IPS-11a (cell line): Measurements from ENCODE around the gene TCEA3.

Experiments used
- H3K4me3 ChIP-seq: one replicate; pipeline ENCODE4 v1.5.1; 2013; ENCODE audit warnings: low read depth, low read length, control low read depth

TCEA3 gene

DNA sequence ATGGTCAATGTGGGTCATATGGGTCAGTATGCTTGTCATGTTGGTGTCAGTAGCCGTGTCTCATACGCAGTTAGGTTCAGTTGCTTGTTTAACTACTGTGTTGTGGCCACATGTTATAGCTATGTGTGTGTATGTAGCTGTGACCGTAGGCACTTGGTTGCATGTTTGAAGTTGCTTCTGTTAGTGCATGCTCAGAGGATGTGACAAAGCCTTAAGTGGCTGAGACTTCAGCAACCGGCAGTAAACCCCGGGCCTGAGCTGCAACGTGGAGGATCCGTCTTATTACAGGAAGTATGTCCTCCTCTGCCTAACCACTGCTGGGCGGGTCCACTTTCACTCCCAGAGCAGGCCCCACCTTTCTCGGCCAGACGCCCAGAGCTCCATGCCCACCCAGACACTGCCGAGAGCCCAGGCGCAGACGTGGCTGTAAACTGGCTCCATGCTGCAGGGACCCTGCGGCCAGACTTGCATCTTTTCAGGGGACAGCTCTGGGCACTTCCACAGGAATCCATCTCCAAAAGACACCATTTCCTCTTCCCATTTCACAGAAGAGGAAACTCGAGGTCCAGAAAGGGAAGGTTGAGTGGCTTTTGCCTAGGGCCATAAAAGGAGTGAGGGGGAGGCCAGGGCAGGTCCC lies 2.2 kb downstream of the TCEA3 start:
- H3K4me3 ChIP-seq: no peak overlapping the region

DNA sequence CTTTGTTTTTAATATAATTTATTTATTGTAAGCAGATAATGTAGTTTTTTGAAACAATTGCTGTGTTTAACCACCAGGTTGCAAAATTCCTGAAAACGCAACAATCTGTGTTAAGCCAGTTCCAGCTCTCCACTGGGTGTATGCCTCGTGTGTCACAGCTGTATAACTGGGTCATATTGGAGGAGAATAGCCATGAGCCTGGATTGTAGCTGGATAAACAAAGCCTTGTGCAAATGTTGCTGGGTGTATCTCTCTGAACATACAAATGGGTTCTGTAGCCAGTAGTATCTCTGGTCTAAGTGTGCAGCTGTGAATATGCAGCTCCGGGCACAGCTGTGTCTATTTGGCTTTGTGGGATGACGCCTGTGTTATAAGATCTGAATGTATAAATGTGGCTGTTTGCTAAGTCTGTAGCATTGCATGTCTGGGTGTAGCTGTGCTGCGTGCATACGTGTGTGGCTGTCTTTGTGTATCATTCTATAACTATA lies 2.8 kb downstream of the TCEA3 start:
- H3K4me3 ChIP-seq: no peak overlapping the region

DNA sequence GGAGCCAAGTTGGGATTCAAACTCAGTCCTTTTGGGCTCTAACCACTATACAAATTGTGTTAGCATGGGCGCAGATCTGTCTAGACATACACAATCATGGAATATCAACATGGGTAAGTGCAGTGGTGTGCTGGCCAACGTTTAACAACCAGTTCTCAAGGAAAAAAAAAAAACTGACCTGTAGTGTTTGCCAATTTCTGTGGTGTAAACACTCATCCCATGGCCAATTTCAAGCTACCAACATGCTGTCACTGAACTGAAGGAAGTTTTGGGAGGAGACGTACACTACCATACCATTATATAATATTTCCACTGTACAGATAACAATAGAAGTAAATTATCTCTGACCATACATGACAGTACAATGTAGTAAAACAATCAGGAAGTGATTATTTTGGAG lies 3.2 kb downstream of the TCEA3 start:
- H3K4me3 ChIP-seq: no peak overlapping the region

DNA sequence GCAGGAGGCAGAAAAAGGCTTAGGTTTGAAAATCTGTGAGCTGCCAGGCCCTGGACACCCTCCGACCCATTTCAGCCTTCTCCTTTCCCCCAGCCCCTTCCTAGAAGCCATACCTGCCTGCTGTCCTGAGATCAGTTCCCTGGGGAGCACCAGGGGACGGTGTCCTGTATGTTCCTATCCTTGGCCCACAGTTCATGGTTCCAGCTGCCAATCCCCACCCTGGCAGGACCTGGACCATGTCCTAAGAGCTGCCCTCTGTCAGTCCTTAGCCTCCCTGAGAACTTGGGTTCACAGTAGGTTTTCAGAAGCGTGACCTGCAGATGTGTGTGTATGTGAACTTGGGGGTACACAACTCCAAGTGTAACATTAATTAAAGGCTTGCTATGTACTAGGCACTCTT lies 3.8 kb downstream of the TCEA3 start:
- no peak overlapping the region for H3K4me3 ChIP-seq

DNA sequence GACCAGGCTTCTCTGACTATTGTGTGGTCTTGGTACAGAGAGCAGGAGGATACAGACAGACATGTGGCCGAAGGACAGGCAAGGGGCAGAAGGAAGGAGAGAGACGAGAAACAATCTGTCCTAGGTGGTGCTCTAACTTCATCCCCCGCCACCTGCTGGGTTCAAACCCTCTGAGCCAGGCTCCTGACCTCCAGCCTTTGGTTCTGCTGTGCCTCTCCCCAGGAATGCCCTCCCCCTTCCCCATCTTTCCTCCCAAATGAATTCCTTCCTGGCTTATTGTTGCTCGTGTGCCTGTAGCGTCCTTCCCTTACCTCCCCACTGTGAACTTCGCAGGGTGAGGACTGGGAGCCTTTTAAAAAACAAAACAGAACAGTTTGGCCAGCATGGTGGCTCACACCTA lies 5.4 kb downstream of the TCEA3 start:
- no peak overlapping the region for H3K4me3 ChIP-seq

DNA sequence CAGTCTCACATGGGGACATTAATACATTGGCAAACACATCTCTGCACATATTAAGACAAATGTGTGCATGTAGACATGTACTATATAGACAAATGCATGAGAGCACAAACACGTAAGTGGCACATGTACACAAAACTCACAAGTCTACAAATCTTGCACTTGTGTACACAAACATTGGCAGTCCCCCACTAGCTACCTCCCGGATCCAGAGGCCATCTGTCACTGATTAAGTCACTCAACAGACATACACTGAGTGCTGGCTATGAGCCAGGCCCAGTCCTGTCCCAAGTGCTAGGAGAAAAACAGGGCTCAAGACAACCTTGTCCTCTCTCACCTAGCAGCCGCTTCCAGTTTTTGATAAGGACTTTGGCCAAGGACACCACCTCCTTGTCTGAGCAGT lies 7.0 kb downstream of the TCEA3 start:
- H3K4me3 ChIP-seq: no peak overlapping the region

DNA sequence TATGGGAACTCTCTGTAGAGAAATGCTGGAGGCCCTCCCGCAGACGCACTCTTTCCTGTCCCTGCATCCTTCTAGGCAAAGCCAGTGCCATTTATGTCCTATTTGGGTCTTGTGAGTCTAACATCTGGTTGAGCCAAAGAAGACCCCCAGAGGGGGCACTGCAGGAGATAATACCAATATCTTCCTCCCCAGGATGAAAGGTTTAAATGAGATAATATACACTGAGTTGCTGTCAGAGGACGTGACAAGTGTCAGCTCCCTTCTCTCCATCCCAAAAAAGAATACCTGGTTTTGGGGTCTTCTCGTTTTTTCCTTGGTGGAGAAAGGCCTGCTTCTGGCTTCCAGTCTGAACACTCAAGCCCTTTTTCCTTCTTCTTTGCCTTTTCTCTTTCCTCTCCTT lies 7.6 kb downstream of the TCEA3 start:
- H3K4me3 ChIP-seq: no peak overlapping the region

DNA sequence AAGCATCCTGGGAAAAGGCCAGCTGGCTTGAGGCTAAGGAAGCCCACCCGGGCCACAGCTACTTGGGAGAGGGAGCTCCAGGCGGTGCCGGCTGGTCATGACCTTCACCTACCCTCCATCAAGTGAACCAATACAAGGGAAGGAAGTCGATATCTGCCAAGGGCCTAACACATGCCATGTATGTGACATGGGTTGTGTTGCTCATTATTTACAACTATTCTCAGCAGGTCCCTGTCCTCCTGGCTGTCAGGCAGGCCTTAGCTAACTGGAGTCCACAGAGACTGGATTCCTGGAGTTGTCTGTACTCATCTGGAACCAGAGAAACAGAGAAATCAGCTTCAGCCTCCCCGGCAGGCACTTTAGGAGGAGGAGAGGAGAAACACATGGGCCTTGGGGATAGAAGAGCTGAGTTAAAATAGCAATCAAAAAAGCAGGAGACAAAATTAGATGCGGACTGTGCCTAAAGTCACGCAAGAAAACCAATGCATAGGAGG lies 15.7 kb downstream of the TCEA3 start:
- H3K4me3 ChIP-seq: no peak overlapping the region

DNA sequence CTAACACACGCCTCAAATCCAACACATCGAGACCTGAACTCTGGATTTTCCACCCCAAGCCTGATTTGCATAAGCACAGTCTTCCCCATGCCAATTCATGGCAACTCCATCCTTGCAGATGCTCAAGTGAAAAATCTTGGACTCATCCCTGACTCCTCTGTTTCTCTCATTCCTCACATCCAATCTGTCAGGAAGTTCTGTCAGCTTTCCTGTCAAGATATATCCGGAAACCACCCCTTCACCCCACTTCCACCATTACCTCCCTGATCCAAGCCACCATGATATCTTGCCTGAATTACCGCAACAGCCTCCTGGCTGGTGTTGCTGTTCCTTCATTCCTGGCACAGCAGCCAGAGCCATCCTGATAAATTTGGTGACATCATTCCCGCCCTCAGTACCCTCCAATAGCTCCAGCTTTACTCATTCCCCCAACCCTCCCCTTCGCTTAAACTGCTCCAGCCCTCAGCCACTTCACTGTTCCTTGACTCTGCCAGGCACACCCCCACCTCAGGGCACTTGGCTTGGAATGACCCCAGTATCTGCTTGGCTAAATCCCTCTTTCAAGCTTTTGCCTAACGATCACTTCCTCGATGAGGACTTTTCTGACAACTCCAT lies 17.4 kb downstream of the TCEA3 start:
- H3K4me3 ChIP-seq: no peak overlapping the region

DNA sequence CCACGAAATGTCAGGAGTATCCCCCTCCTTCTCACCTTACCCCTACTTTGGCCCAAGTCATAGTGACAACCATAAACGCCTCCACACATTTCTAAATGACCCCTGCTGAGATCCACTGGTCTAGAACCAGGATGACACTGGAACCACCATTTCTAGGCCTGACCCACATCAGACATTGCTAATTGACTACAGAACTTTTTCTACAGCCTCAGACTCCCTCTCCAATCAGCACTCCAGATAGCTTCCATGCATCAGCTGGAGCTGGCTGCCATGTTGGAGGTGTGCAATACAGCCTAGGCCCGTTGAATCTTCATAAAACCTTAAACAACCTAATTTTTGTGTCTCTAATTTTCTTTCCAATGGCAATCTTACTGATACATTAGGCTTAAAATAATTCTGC lies 18.6 kb downstream of the TCEA3 start:
- H3K4me3 ChIP-seq: no peak overlapping the region

DNA sequence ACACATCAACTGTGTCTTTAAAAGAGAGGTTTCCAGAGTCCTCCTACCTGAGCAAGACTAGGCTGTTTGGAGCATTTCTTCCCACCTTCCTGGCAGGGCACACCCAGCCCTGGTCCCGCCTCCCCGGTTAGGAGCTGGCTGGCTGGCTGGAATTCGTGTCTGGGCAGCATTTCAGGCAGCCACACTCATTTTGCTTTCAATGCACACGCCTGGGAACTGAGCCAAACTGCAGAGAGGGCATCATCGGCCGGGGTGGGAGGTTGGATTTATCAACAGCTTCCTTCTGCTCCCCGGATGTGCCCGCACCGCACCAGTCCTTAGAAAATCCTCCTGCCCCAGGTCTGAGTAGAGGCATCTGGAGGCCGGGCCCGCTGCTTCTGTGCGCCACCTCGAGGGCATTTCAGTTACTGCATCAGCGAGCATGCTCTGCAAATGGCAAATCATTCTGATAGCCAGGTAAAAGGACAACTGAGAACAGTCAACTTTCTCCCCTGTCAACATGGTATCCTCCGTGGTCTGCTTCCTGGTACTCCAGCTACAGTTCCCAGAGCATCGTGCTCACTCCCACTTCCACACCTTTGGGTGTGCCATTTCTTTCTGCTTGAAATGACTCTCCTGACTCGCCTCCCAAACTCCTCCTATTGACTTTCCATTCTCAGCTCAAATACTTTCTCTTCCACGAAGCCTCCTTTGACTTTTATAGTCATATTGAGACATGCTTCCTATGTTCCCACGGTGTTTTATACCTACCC lies 20.6 kb downstream of the TCEA3 start:
- H3K4me3 ChIP-seq: no peak overlapping the region

DNA sequence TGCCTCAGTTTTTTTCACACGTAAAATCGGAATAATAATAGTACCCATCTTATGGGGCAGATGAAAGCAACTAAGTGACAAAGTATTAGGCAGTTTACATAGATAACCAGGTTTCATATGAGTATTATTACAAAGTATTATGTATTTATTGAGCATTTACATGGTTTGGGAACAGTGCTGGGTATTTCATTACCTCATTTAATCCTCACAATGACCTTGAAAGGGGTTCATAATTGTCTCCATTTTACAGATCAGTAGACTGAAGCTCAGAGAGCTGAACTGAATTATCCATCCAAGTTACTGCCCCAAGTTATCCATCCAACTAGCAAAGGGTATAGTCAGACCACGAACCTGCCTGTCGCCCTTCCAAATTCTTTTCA lies 21.2 kb downstream of the TCEA3 start:
- no peak overlapping the region for H3K4me3 ChIP-seq

DNA sequence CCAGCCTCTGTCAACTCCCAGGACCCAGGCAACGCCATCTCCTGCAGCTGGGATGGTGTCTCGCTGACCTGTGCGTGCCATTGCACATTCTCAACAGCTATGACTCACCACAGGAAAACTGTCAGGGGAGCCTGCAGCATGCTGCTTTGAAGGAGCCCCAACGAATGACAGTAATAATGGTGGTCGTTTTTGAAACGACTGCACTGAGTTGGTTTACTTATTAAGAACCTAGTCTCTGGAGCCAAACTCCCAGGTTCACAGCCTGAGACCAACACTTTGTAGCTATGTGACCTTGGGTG lies 21.6 kb downstream of the TCEA3 start:
- no peak overlapping the region for H3K4me3 ChIP-seq

DNA sequence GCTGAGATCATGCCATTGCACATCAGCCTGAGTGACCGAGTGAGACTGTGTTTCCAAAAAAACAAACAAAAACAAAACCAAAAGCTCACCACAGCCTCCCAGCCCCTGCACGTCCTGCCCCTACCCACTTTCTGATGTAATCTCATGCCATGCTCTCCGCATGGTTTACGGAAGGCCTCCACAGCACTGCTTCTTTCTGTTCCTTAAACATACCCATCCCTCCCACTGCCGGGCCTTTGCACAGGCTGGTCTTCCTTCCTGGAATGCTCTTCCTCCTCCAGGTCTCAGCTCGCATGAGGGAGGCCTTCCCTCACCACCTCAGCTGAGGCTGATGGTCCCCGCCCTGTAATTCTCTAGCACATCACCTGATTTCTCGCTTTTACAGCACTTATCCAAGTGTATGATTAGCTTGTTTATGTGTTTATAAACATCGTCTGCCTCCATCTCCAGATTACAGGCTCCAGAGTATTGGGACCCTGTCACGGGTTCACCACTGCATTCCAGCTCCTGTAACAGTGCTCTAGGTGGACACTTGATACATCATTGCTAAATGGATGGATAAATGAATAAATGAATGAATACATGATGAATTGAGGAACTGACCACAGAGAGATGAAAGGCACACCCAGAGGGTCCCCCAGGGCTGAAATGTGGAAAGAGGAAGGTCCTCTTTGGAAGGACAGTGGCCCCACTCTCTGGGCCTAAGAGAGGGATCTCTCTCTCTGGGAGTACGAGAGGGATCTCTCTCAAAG lies 22.1 kb downstream of the TCEA3 start:
- H3K4me3 ChIP-seq: no peak overlapping the region

DNA sequence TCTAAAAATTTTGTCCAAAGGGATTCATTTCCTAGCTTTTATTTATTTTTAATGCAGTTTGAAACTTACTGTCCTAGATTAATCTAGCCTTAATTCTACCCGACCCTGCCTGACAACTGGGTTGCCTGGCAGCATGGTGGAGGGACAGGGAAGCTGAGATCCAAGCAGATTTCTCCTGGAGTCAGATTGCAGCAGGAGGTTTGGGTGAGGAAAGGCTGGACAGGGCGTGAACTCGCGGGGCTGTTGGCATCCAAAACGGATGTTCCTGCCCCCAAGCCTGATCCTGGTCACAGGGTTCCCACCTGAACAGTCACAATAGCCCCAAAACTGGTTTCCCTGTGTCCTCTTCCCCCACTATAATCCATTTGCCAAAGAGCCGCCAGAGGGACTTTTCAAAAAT lies 23.2 kb downstream of the TCEA3 start:
- no peak overlapping the region for H3K4me3 ChIP-seq

DNA sequence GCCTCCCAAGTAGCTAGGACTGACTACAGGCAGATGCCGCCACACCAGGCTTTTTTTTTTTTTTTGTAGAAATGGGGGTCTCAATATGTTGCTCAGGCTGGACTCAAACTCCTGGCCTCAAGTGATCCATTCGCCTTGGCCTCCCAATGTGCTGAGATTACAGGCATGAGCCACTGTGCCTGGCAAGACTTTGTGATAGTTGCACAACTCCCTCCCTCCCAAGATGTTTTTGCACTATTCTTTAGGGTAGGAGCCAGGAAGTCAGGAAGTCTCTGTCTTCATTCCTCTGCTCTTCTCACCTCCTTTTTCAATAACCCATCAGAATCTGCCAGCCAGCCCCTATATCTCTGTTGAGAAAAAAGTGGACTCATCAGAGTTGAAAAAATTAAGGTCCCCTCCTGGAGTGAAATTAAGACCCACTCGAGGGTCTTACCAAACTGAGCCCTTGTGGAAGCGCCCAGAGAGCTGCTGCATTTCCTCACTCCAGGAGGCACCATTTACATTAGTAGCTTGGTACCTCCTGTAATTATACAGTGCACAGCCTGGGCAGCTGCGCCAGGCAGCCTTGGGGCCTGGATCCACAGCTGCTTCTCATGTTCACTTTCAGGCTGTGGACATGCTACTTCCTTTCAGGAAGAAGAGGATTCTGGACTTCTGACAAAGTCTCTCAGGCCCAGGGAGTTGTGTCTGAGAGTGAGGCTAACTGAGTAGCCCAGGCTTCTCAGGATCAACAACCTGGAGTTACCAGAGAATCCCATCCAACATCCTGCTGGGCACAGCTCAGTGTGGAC lies 24.0 kb downstream of the TCEA3 start:
- H3K4me3 ChIP-seq: no peak overlapping the region

DNA sequence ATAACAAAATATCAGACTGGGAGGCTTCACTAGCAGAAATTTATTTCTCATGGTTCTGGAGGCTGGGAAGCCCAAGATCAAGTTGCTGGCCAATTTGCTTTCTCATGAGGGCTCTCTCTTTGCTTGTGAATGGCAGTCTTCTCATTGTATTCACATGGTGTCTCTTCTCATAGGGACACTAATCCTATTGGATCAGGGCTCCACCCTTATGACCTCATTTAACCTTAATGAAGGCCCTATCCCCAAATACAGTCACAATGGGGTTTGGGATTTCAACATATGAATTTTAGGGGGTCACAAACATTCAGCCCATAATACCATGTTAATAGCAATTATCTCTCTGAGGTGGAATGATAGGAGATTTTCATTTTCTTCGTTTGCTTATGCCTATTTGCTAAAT lies 25.3 kb downstream of the TCEA3 start:
- no peak overlapping the region for H3K4me3 ChIP-seq

DNA sequence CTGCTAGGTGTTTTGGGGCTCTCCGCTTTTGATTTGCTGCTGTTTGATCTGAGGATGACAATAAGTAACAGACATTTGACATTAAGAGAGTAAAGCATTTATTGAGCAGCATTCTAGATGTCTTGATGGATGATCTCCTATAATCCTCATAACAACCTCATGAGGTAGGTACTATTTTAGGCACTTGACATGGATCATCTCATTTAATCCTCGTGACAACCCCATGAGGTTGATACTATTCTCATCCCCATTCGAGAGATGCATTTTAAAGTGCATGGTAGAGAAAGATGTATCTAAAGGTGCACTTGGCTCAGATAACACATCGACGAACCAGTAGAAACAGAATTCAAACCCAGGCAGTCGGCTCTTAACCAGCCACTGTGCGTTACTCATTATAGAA lies 26.6 kb downstream of the TCEA3 start:
- H3K4me3 ChIP-seq: no peak overlapping the region

DNA sequence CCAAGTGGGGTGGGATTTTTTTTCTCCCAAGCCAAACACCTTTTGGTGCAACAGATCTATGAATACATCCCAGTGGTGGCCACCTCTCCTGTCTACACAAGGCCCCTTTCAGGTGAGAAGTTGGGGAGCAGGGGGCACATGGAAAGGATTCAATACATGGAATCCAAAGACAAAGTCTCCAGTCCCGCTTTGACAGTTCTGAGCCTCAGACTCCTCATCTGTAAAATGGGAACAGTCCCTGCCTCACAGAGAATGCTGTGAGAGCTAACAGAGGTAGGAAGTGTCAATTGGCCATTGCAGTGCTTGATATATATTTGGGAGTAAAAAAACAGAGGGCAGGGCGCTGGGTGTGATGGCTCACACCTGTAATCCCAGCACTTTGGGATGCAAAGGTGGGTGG lies 28.2 kb downstream of the TCEA3 start:
- no peak overlapping the region for H3K4me3 ChIP-seq

DNA sequence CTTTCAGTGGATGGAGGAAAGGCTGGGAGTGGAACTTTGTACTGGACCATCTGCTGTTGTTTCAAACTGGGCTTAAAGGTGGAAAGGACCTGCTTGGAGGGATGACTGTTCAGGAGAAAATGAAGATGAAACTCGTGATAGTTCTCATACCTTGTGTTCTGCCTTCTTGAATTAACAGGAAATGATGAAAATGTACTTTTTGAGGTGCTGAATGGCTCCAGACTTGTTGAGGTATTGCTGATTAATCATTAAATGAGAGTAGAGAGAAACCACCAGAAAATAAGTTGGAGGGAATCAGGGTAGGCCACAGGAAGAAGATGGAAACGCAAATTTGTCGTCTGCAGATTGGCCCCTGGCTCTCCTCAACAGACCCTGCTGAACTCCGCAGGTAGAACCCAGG lies 28.7 kb downstream of the TCEA3 start:
- no peak overlapping the region for H3K4me3 ChIP-seq

DNA sequence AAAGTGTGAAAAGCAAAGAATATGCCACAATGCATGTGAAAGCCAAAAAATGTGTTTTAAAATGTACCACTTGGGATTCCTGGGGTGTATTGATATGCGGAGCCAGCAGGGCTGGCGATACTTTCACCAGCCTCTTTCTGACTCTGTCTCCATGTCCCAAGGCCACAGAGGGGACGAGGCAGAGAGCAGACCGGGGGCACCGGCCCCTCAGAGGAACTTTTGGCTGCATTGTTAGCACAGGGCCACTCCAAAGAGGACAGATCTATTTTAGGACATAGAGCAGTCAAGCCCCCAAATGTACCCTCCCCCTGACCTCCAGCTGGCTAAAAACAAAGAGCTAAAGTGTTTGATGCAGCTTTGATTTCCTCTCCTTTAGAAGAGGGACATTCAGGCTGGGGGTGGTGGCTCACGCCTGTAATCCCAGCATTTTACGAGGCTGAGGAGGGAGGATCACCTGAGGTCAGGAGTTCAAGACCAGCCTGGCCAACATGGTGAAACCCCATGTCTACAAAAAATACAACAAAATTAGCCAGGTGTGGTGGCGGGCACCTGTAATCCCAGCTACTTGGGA lies 29.3 kb downstream of the TCEA3 start:
- no peak overlapping the region for H3K4me3 ChIP-seq
